ENCODE data around the gene APAF1.

- TF ChIP-seq CTCF (IDR thresholded peaks at IDR 0.05), result no peak
- no peak for TF ChIP-seq MEF2A (IDR thresholded peaks at IDR 0.05; ENCODE audit: borderline replicate concordance, low read depth)
- TF ChIP-seq MAX (IDR thresholded peaks at IDR 0.05; ENCODE audit: low read depth), result no peak
- TF ChIP-seq SIN3A (IDR thresholded peaks at IDR 0.05; ENCODE audit: borderline replicate concordance, low read depth, low read length), result no peak
- TF ChIP-seq JUND (IDR thresholded peaks at IDR 0.05), result no peak
- no peak for TF ChIP-seq RAD21 (IDR thresholded peaks at IDR 0.05; ENCODE audit: low read length)
- no peak for TF ChIP-seq REST (IDR thresholded peaks at IDR 0.05; ENCODE audit: low read depth, low read length)
- no peak for TF ChIP-seq POLR2AphosphoS5 (IDR thresholded peaks at IDR 0.05; ENCODE audit: low read depth, low read length)
- TF ChIP-seq RCOR1 (IDR thresholded peaks at IDR 0.05; ENCODE audit: low read length), result no peak
- TF ChIP-seq EZH2phosphoT487 (IDR thresholded peaks at IDR 0.05; ENCODE audit: borderline replicate concordance, low read depth), result no peak
- no peak for TF ChIP-seq TAF1 (IDR thresholded peaks at IDR 0.05; ENCODE audit: borderline replicate concordance, low read depth, low read length)
These were observed 34.0 kb downstream of the APAF1 start for GRCh38 chr12:98678946-98679610.

All from SK-N-SH (cell line).